NCI-H345 treated with DMSO at 0.1 percent for 48 hours (cell line): ENCODE data around the gene XRCC3.

Experiments used
- DNase-seq: peaks from one replicate; lab custom pipeline; 2025; ENCODE audit not compliant: unreplicated experiment; lab: John Stamatoyannopoulos, UW

Gene XRCC3

GRCh38 chr14:103715052-103716000 is at the start of gene XRCC3, which contains the start of gene ZFYVE21:
Gene XRCC3, minus strand, starts transcription at chr14:103715451. Its CDS starts 4,364 bp downstream, at chr14:103711087.
Gene ZFYVE21, plus strand, starts transcription at chr14:103715810. Its CDS starts 32 bp downstream, at chr14:103715842.
- peak; percentile 99 for DNase-seq

GRCh38 chr14:103763730-103764488 is 48.7 kb upstream of the XRCC3 start:
- no peak for DNase-seq

DNA sequence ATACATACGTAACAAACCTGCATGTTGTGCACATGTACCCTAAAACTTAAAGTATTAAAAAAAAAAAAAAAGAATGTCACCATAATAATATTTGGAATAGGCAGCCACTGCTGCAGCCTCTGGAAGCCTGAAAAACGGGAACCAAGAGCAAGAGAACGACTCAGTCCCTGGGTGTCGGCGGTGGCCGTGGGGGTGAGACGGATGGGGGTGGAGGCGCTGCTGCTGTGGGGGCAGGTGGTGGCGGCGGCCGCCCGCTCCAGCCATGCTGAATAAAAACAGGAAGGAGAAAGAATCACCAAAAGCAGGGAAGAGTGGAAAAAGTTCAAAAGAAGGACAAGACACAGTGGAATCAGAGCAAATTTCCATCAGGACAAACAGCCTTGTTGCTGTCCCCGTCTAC is 47.3 kb upstream of the XRCC3 start:
- DNase-seq = no peak

DNA sequence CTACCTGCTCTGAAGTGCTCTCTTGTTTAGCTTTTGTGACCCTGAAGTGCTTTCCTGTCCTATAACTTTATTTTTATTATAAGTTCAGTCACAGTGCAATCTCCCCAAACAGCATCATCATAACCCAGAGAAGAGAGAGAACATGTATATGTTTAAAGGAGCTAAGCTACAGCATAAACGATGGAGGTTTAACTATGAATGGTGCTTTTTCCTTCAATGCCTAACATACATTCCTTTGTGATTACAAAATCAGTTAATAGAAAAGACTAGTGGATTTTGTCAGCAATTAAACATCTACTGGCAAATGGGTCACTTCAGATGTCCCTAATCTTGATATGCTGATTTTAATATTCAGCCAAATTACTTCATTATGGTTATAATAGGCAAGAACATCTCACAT is 46.8 kb upstream of the XRCC3 start:
- no peak for DNase-seq

DNA sequence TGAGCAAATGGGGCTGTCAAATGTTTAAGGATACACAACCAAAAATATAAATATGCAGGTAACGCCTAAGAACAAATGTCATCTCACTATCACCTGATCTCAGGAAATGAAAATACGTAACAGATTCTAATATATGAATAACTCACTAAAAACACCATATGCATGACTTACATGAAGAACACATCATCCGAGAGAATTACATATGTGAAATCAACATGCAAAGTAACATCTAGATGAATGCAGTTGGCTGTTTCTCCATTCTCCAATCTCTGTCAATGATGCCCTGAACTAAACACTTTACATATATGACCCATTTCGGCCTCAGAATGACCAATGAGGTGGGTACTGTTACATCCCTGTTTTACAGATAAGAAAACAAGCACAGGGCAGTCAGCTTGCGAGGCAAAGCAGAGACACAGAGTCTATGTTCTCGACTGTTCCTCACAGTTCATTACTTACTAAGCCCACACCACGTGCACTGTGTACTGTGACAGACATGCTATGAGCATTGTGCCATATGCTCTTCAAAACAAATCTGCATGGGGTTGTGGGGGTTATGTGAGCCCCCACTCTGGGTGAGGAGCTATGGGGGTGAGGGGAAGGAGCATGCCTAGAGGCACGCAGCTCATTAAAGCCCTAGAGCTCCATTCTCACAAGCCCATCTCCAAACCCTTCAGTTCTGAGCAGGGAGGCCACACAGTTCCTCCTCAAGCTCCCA is 43.0 kb upstream of the XRCC3 start:
- no peak for DNase-seq

DNA sequence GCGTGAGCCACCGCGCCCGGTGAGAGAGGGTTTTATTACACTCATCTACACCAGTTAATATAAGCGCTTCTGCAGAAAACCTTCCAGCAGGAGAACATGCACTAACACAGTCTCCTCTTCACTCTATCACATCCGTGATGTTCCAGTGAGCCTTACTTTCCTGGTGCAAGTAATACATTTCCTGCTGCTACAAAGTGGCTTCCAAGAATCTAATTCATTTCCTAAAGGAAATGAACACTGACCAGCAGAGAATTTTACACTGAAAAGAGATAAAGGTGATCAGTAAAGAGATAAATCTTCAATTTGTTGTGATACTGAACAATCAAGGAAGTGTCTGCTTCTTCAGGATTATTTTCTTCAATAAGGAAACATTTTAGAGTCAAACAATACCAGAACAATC is 39.8 kb upstream of the XRCC3 start:
- DNase-seq = no peak

DNA sequence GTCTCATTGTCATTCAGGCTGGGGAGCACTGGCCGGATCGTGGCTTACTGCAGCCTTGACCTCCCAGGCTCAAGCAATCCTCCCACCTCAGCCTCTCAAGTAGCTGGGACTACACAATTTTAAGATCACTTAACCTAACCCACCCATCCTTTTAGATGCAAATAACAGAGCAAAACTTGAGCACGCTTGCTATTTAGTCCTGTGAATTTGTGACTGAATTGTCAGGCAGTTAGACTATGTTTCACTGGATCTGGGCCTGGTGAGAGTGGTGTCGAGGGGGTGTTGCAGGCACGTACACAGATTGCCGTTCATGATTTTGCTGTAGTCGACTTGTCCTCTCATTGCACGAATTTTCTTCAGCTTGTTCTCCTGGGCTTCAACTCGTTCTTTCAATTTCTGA is 38.5 kb upstream of the XRCC3 start:
- no peak for DNase-seq

DNA sequence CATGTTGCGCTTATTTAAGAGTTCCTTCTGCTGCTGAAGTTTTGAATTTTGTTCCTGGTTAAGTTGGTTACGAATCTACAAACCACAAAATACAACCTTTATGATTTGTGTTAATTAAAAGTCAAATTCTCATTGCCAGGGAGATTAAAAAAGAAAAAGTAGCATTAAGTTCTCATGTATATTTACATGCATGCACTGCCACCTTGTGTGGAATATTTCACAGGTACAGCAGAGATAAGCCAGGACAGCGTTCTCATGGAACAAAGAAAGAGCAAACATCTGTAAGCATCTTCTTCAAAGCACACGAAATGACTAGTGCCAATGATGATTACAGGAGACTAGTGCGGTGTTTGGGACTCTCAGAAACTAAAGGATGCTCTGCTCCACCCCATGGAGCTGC is 34.6 kb upstream of the XRCC3 start:
- DNase-seq = no peak

- DNase-seq = no peak
Observed at GRCh38 chr14:103749452-103749851, 34.2 kb upstream of the XRCC3 start.

GRCh38 chr14:103748534-103748857 is 33.2 kb upstream of the XRCC3 start:
- DNase-seq = no peak

- DNase-seq = no peak
Observed at GRCh38 chr14:103746701-103747100, 31.4 kb upstream of the XRCC3 start.

DNA sequence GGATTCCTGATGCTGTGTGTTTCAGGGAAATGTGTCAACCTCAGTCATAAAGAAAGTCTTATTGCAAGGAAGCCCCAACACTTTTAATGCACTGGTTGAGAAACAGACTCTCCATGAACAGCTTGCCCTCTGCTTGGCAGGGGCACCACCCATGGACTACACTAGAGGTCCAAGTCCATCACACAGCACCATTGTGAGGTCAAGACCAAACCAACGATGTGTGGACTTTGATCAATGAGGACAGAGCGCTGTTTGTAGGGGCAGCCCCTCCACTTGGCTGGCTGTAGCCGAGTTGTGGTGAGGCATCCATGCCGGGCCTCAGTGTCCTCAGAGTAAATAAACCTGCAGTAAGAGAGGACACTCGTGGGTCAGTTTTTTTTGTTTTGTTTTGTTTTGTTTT is 30.2 kb upstream of the XRCC3 start:
- DNase-seq = no peak

DNA sequence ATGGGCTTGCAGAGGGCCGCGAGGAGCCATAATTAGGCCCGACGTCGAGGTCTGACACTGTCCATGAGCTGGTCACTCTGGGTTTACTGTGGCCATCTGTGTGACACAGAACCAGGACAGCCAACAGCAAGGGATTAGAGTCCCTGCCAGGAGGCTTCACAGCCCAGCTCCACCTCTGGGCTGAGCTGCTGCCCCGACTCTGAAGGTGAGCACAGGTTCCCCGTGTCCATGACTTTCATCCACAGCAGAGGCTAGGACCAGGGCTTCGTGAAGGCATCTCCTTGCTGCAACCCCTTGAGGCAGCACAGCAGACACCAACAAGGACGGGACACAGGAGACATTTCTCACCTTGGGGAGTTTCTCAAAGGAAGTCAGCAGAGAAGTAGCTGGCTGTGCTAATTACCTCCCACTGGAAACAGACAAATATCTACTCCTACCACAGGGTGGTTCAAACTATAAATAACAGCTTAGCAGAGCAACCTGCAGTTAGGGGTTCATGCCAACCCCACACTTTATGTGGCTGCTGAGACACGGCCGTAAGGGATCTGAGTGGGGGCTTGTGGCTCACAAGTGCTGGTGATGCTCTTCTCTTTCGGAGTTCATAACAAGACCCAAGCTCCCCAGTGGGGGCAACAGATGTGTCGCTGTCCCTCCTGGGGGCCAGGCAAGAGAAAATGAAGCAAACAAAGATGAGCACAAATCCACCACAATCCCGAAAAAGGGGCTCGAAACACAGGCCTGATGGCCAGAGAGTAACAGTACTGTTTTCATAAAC is 29.6 kb upstream of the XRCC3 start:
- DNase-seq = no peak

GRCh38 chr14:103743691-103744090 is 28.4 kb upstream of the XRCC3 start:
- DNase-seq = no peak

GRCh38 chr14:103742499-103743255 is 27.4 kb upstream of the XRCC3 start:
- DNase-seq = no peak

DNA sequence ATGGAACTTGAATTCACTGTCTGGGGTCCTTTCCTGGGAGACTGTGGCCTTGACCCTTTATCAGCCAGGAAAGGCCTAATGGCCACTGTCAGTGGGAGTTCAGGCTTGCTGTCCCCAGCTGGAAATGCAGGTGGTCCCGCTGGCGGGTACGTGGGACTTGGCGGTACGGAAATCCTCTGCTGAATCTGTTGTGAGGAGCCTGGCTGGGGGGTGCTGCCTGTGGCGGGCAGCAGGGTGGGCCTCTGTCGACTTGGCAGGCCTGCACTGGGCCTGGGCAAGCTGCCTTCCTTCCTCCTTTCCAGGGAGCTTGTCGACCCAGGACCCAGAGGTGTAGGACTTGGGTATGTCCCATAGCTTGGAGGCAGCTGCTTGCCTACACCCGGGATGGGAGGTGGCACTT is 26.6 kb upstream of the XRCC3 start:
- DNase-seq = no peak

GRCh38 chr14:103740991-103741689 is 25.9 kb upstream of the XRCC3 start:
- DNase-seq = no peak

DNA sequence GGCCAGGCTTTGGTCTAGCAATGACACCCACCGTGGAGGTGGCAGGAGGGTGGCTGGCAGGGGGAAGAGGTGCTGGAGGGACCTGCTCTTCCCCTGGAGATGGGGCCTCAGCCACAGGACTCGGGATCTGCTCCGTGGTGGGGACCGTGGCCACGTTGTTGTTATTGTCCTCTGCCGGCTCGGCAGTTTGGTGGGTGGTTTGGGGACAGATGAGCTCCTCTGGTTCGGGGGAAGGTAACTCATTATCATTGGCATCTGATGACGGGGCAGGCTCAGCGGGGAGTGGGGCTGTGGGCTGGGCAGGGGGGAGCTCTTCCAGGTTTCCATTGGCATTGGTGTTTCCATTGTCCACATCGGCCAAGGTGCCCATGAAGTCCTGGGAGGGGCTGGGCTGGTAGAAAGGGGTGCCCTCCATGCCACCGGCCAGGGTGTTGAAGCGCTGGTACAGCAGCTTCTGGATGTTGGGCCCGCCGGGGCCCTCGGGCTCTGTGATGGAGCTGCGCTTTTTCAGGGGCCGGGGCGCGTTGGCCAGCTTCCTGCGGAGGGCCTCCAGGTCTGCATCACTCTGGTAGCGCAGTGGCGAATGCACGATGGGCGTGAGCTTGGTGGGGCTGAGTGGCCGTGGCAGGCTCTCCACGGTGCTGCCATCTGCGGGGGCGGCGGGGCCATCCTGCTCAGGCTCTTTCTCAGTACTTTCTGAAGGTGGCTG is 24.7 kb upstream of the XRCC3 start:
- DNase-seq = no peak

- DNase-seq = no peak
Observed at GRCh38 chr14:103739466-103739792, 24.2 kb upstream of the XRCC3 start.
